Osteoblast (primary cell): ENCODE measurements around the gene NUP85. TPM values are rescaled to one million over a fixed set of nuclear protein-coding genes. Genes with fewer than 3 reads are reported as not detected.
"Not testable (repeated sequence)": the region's sequence is repeated elsewhere in the genome, so short reads cannot be mapped to it uniquely, and the experiment has no call there.

ENCODE experiments used
- DNase-seq: peaks from one replicate; pipeline ENCODE4 v3.0.0; 2011; ENCODE audit warnings: low spot score, mixed read lengths; ENCODE audit not compliant: insufficient read length; ENCODE audit errors: missing footprints
- H2AFZ ChIP-seq: 2 replicates; pipeline ENCODE4 v1.6.0; 2011; ENCODE audit warnings: mild to moderate bottlenecking, low read length
- H3K27ac ChIP-seq: 2 replicates; pipeline ENCODE4 v1.5.1; 2011; ENCODE audit warnings: mild to moderate bottlenecking, low read depth, low read length, moderate library complexity
- H3K27me3 ChIP-seq: 2 replicates; pipeline ENCODE4 v1.6.0; 2012; ENCODE audit warnings: mild to moderate bottlenecking, control low read depth, inconsistent platforms, low read length, moderate library complexity; ENCODE audit not compliant: insufficient read depth
- H3K36me3 ChIP-seq: 2 replicates; pipeline ENCODE4 v1.5.1; 2011; ENCODE audit warnings: mild to moderate bottlenecking, low read length, control low read depth, moderate library complexity; ENCODE audit not compliant: insufficient read depth
- H3K4me1 ChIP-seq: 2 replicates; pipeline ENCODE4 v1.5.1; 2011; ENCODE audit warnings: mild to moderate bottlenecking, low read length, control low read depth, moderate library complexity; ENCODE audit not compliant: insufficient read depth
- H3K4me2 ChIP-seq: 2 replicates; pipeline ENCODE4 v1.6.0; 2011; ENCODE audit warnings: mild to moderate bottlenecking, low read length; ENCODE audit not compliant: insufficient read depth
- H3K4me3 ChIP-seq: fragments of 200-600 bp; sonication (generic); 3 replicates; pipeline ENCODE4 v1.5.1; 2012; ENCODE audit warnings: mild to moderate bottlenecking, low read length, inconsistent platforms; ENCODE audit not compliant: insufficient read depth
- H3K79me2 ChIP-seq: 2 replicates; pipeline ENCODE4 v1.6.0; 2012; ENCODE audit warnings: mild to moderate bottlenecking, low read length, control low read depth, inconsistent platforms; ENCODE audit not compliant: insufficient read depth
- H3K9me3 ChIP-seq: 2 replicates; pipeline ENCODE4 v1.5.1; 2011; ENCODE audit warnings: low read depth, low read length, control low read depth
- H4K20me1 ChIP-seq: 2 replicates; pipeline ENCODE4 v1.6.0; 2012; ENCODE audit warnings: mild to moderate bottlenecking, low read length, control low read depth; ENCODE audit not compliant: insufficient read depth
- CTCF ChIP-seq: IDR thresholded peaks from 2 replicates; pipeline ENCODE4 v1.5.1; 2011; ENCODE audit warnings: mild to moderate bottlenecking, low read depth, low read length, moderate library complexity; ENCODE audit errors: extremely low read depth
- total RNA-seq: library from RNA; depleted of rRNA; stranded (reverse); fragments of >200 nt; gene quantifications from 2 replicates; pipeline ENCODE4 v1.2.3, GENCODE V29; 2012

The NUP85 gene
- total RNA-seq, 1 donor = 26.4 TPM

- Histone ChIP-seq H3K4me1 (peaks cover 21% of the 10 kb centered on the region), H3K4me3 (no peak overlapping the region), H3K27me3 (no peaks in the 10 kb centered on the region), H3K36me3 (peaks cover 52% of the 10 kb centered on the region), H3K4me2 (no peak overlapping the region), H4K20me1 (peaks cover 63% of the 10 kb centered on the region), H3K9me3 (no peaks in the 10 kb centered on the region), H3K79me2 (peaks cover 32% of the 10 kb centered on the region), H3K27ac (no peak overlapping the region), H2AFZ (no peak overlapping the region)
- TF ChIP-seq CTCF = no peak
- DNase-seq = peak; percentile 15
Observed at GRCh38 chr17:75246404-75246803, 40.9 kb downstream of the NUP85 start.

GRCh38 chr17:75249564-75249963 lies 44.1 kb downstream of the NUP85 start:
- H3K4me2 ChIP-seq = peak overlapping the region; percentile 86
- peaks cover 24% of the 10 kb centered on the region for H3K36me3 ChIP-seq
- H3K4me1 ChIP-seq = peaks cover 11% of the 10 kb centered on the region
- H3K79me2 ChIP-seq = peaks cover 52% of the 10 kb centered on the region
- peak; percentile 64 for DNase-seq
- no peak overlapping the region for H2AFZ ChIP-seq
- no peaks in the 10 kb centered on the region for H3K27me3 ChIP-seq
- peak overlapping the region; percentile 44 for H3K27ac ChIP-seq
- H3K4me3 ChIP-seq = peak overlapping the region; percentile 62
- peaks cover 40% of the 10 kb centered on the region for H4K20me1 ChIP-seq
- no peak for TF ChIP-seq CTCF
- no peaks in the 10 kb centered on the region for H3K9me3 ChIP-seq

GRCh38 chr17:75250009-75250471 lies 44.6 kb downstream of the NUP85 start:
- Histone ChIP-seq H4K20me1 (peaks cover 35% of the 10 kb centered on the region), H3K79me2 (peaks cover 52% of the 10 kb centered on the region), H3K27me3 (no peaks in the 10 kb centered on the region), H3K36me3 (peaks cover 19% of the 10 kb centered on the region), H3K4me1 (peaks cover 11% of the 10 kb centered on the region), H2AFZ (peak overlapping the region; percentile 13), H3K4me2 (peak overlapping the region; percentile 86), H3K9me3 (no peaks in the 10 kb centered on the region), H3K27ac (peak overlapping the region; percentile 44), H3K4me3 (peak overlapping the region; percentile 62)
- DNase-seq = peak; percentile 97
- no peak for TF ChIP-seq CTCF

- Histone ChIP-seq H3K27ac (no peak overlapping the region), H2AFZ (no peak overlapping the region), H3K4me3 (no peak overlapping the region), H3K4me2 (no peak overlapping the region), H3K27me3 (no peaks in the 10 kb centered on the region), H4K20me1 (peaks cover 18% of the 10 kb centered on the region), H3K4me1 (peaks cover 11% of the 10 kb centered on the region), H3K79me2 (peaks cover 48% of the 10 kb centered on the region), H3K36me3 (peaks cover 2% of the 10 kb centered on the region), H3K9me3 (no peaks in the 10 kb centered on the region)
- TF ChIP-seq CTCF = no peak
- DNase-seq = no peak
Observed at GRCh38 chr17:75252039-75252816, 46.7 kb downstream of the NUP85 start.

GRCh38 chr17:75255954-75256698 lies 50.6 kb downstream of the NUP85 start:
- not testable (repeated sequence) for H3K4me2 ChIP-seq, DNase-seq, H3K4me3 ChIP-seq, H3K4me1 ChIP-seq, H3K9me3 ChIP-seq, H3K36me3 ChIP-seq, H2AFZ ChIP-seq, H3K27me3 ChIP-seq, H3K27ac ChIP-seq
- peaks cover 63% of the 10 kb centered on the region for H3K79me2 ChIP-seq
- H4K20me1 ChIP-seq = peaks cover 20% of the 10 kb centered on the region
